MCF 10A (cell line): ENCODE measurements around the gene LMBRD2. TPM values are rescaled to one million over a fixed set of nuclear protein-coding genes. Genes with fewer than 3 reads are reported as not detected.

Experiments
- BruUV-seq: library from RNA; stranded (reverse); fragments of 400-500 nt; replicated peaks from 2 replicates; lab custom pipeline; 2021; lab: Mats Ljungman, UMichigan
- CTCF ChIA-PET: fragments of 300-600 bp; sonication (Branson Sonifier 250); formaldehyde crosslinking; extraction: SDS; loops from one replicate; lab custom pipeline; 2021; ENCODE audit warnings: antibody characterized with exemption, inconsistent platforms; lab: Yijun Ruan, JAX
- POLR2A ChIA-PET: fragments of 300-600, 350-650 bp; sonication (Branson Sonifier 250); formaldehyde crosslinking; extraction: SDS; loops from one replicate; lab custom pipeline; 2020; ENCODE audit warnings: antibody characterized with exemption, inconsistent platforms; lab: Yijun Ruan, JAX
- DNase-seq: peaks from one replicate; pipeline ENCODE4 v3.0.0-alpha.2; 2018; ENCODE audit not compliant: unreplicated experiment
- H3K27ac Mint-ChIP-seq: one replicate; pipeline ENCODE4 v1.8.0; 2022; ENCODE audit warnings: mild to moderate bottlenecking, low read depth, mixed read lengths; ENCODE audit not compliant: unreplicated experiment
- H3K27me3 Mint-ChIP-seq: one replicate; pipeline ENCODE4 v1.8.0; 2022; ENCODE audit warnings: mixed read lengths; ENCODE audit not compliant: insufficient read depth, unreplicated experiment
- H3K36me3 Mint-ChIP-seq: one replicate; pipeline ENCODE4 v1.8.0; 2022; ENCODE audit warnings: mild to moderate bottlenecking, moderate library complexity, mixed read lengths; ENCODE audit not compliant: insufficient read depth, unreplicated experiment
- H3K4me1 Mint-ChIP-seq: one replicate; pipeline ENCODE4 v1.8.0; 2022; ENCODE audit warnings: mixed read lengths; ENCODE audit not compliant: insufficient read depth, unreplicated experiment
- H3K4me3 Mint-ChIP-seq: one replicate; pipeline ENCODE4 v1.8.0; 2022; ENCODE audit warnings: mild to moderate bottlenecking, moderate library complexity, mixed read lengths; ENCODE audit not compliant: unreplicated experiment
- H3K9me3 Mint-ChIP-seq: one replicate; pipeline ENCODE4 v1.8.0; 2022; ENCODE audit warnings: mixed read lengths; ENCODE audit not compliant: unreplicated experiment
- intact Hi-C: fragments of 100-400 bp; cut with micrococcal nuclease; formaldehyde crosslinking; loops from 2 replicates; pipeline ENCODE4 v1.14.1; 2022
- total RNA-seq: library from RNA; stranded (reverse); gene quantifications from 2 replicates; pipeline ENCODE4 v1.2.3, GENCODE V29; 2022
- TF ChIP-seq, protein P1 (sequence below): fragments of 200-600 bp; IDR thresholded peaks from one replicate; pipeline ENCODE4 v1.8.0; 2022; ENCODE audit warnings: antibody characterized with exemption, mild to moderate bottlenecking; ENCODE audit not compliant: unreplicated experiment

Gene LMBRD2
- total RNA-seq, 1 experiment from 2014 or later, result 7.9 TPM

DNA sequence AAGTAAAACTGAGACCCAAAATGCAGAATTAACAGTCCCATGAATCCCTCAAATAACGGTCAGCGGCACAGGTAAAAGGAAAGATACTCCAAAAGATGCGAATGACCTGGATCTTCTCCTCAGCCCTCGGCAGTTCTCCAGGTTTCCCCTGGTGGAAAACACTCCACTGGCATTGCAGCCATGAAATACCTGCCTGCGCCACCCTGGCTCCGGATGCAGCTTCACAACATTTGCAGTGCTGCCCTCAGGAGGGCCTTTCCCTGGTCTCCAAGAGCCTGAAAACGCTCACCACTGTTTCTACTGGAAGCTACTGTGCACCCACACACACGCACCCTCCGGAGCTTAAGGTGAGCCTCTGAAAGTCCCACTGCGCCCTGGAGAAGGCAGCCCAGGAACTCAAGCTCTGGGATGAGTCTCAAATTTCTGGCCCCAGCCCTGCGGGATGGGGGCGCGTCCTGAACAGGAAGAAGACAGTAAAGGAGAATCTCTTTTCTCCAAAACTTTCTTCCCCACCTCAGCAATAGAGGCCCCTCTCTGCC, 85.6 kb downstream of the LMBRD2 start:
- BruUV-seq, result no TSS peak
- no peak overlapping the region for H3K4me3 Mint-ChIP-seq
- H3K27ac Mint-ChIP-seq, result no peak overlapping the region
- POLR2A ChIA-PET, result interaction anchor here (0.6 kb wide), 1 partner anchor 624 kb away, joined by 3 read pairs; no protein-coding TSS in a partner anchor
- TF ChIP-seq, protein P1, sequence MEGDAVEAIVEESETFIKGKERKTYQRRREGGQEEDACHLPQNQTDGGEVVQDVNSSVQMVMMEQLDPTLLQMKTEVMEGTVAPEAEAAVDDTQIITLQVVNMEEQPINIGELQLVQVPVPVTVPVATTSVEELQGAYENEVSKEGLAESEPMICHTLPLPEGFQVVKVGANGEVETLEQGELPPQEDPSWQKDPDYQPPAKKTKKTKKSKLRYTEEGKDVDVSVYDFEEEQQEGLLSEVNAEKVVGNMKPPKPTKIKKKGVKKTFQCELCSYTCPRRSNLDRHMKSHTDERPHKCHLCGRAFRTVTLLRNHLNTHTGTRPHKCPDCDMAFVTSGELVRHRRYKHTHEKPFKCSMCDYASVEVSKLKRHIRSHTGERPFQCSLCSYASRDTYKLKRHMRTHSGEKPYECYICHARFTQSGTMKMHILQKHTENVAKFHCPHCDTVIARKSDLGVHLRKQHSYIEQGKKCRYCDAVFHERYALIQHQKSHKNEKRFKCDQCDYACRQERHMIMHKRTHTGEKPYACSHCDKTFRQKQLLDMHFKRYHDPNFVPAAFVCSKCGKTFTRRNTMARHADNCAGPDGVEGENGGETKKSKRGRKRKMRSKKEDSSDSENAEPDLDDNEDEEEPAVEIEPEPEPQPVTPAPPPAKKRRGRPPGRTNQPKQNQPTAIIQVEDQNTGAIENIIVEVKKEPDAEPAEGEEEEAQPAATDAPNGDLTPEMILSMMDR, result no peak
- no peaks in the 10 kb centered on the region for H3K9me3 Mint-ChIP-seq
- intact Hi-C loops, result no loop called here
- peaks cover 34% of the 10 kb centered on the region for H3K27me3 Mint-ChIP-seq
- no peaks in the 10 kb centered on the region for H3K36me3 Mint-ChIP-seq
- H3K4me1 Mint-ChIP-seq, result no peaks in the 10 kb centered on the region
- CTCF ChIA-PET, result interaction anchor here (1.4 kb wide), 1 partner anchor 13 kb away, joined by 10 read pairs; no protein-coding TSS in a partner anchor
- no peak for DNase-seq

DNA sequence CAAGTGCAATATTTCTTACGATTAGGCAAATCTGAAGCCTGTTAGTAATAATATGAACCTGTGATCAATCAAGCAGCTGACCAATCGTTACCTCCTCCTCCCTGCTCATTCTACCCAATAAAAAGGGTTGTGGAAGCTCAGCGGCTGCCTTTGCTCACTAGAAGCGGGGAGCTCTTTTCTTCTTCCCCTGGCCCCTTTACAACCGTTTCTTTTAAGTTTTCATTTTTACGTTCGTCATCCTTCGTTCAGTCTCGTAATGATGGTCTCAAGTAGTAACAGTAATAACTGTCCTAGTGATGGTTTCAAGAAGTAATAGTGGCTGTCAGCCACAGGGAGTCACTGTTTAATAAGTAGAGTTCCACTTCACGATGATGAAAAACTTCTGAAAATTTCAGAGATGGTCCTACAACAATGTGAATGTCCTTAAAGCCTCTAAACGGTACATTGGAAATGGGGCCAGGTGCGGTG, 91.2 kb downstream of the LMBRD2 start:
- ChIA-PET POLR2A (no interaction called here), CTCF (interaction anchor here (0.7 to 1.0 kb wide), 2 partner anchors 9 to 334 kb away, joined by 3 to 5 read pairs; no protein-coding TSS in a partner anchor)
- H3K27ac Mint-ChIP-seq, result peak overlapping the region; percentile 49
- intact Hi-C loops, result no loop called here
- H3K9me3 Mint-ChIP-seq, result no peaks in the 10 kb centered on the region
- no peak overlapping the region for H3K4me3 Mint-ChIP-seq
- no peak for DNase-seq
- peaks cover 5% of the 10 kb centered on the region for H3K4me1 Mint-ChIP-seq
- H3K27me3 Mint-ChIP-seq, result peaks cover 22% of the 10 kb centered on the region
- no peaks in the 10 kb centered on the region for H3K36me3 Mint-ChIP-seq
- TF ChIP-seq, protein P1, result peak; percentile 13
- BruUV-seq, result no TSS peak

- POLR2A ChIA-PET, result no interaction called here
- intact Hi-C loops, result no loop called here
- CTCF ChIA-PET, result interaction anchor here (0.5 to 1.0 kb wide), 4 partner anchors 9 to 1574 kb away, joined by 3 to 5 read pairs (median 3); no protein-coding TSS in a partner anchor
- BruUV-seq, result no TSS peak
- Mint-ChIP-seq H3K27me3 (peaks cover 18% of the 10 kb centered on the region), H3K4me3 (no peak overlapping the region), H3K9me3 (no peaks in the 10 kb centered on the region), H3K36me3 (no peaks in the 10 kb centered on the region), H3K27ac (peak overlapping the region; percentile 49), H3K4me1 (peaks cover 5% of the 10 kb centered on the region)
- peak; percentile 38 for DNase-seq
- TF ChIP-seq, protein P1, result no peak
Observed at GRCh38 chr5:36059571-36060419, 91.9 kb downstream of the LMBRD2 start.

DNA sequence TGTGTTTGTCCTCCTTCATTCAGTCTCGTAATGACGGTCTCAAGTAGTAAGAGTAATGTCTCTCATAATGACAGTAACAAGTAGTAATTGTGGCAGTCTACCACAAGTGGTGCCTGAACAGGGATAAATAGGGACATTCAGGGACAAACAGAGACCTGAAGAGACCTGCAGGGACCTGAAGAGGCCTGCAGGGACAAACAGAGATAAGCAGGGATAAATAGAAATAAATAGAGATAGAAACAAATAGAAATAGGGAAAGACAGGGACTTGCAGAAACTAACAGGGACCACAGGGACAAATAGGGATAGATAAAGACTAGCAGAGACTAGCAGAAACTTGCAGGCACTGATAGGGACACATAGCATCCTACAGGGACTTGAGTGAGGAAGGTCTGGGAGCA, 92.9 kb downstream of the LMBRD2 start:
- Mint-ChIP-seq H3K27ac (no peak overlapping the region), H3K36me3 (no peaks in the 10 kb centered on the region)

More for the DNA sequence above, 92.9 kb downstream of the LMBRD2 start:
- BruUV-seq, result no TSS peak
- Mint-ChIP-seq H3K4me1 (peaks cover 5% of the 10 kb centered on the region), H3K9me3 (no peaks in the 10 kb centered on the region), H3K4me3 (no peak overlapping the region), H3K27me3 (peaks cover 13% of the 10 kb centered on the region)
- TF ChIP-seq, protein P1, result no peak
- CTCF ChIA-PET, result interaction anchor here (0.5 kb wide), 1 partner anchor 1573 kb away, joined by 3 read pairs; no protein-coding TSS in a partner anchor
- POLR2A ChIA-PET, result no interaction called here
- DNase-seq, result no peak
- intact Hi-C loops, result no loop called here
